Measurements from ENCODE around the gene SLC30A7. TPM values are rescaled to one million over a fixed set of nuclear protein-coding genes. Genes with fewer than 3 reads are reported as not detected.
A peak's percentile ranks its signal among the peaks of the same experiment; 100 is the strongest.
"Not testable (repeated sequence)": the region's sequence is repeated elsewhere in the genome, so short reads cannot be mapped to it uniquely, and the experiment has no call there.

The SLC30A7 gene
- total and polyA plus RNA-seq, 4 donors: 8.6 to 27.0 (median 17.4) TPM

DNA sequence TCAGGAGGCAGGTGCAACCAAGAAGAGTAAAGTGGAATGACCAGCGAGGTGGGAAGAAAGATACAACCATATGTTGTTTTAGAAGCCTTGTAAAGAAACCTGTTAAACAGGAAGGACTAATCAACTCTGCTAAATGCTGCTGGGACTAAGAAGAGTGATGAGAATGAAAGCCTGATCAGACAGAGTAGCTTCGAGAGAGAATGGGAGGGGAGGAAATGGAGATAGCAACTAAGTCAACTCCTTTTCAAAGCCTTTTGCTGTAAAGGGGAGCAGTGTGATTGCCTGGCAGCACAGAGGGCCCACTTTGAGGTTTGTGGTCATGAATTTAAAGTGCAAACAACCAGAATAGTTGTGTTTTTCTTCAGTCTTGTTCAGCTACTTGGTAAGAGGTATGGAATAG, 31.4 kb downstream of the SLC30A7 start:
- H3K36me3 ChIP-seq (ENCODE audit: control insufficient read depth, insufficient read depth, low read length): no peaks in the 10 kb centered on the region
- H3K27me3 ChIP-seq (ENCODE audit: control insufficient read depth, insufficient read depth, low read length): no peaks in the 10 kb centered on the region
- H3K4me3 ChIP-seq (ENCODE audit: low read depth, low read length): no peak overlapping the region
- H3K9me3 ChIP-seq (ENCODE audit: control insufficient read depth, insufficient read depth, low read length): no peaks in the 10 kb centered on the region
- H3K27ac ChIP-seq (ENCODE audit: low read depth, low read length): no peak overlapping the region
- WGBS (ENCODE audit: insufficient coverage): 78% methylated on average over 2 of the region's 2 CpGs
- H3K4me1 ChIP-seq (ENCODE audit: control insufficient read depth, insufficient read depth, low read length): no peaks in the 10 kb centered on the region
- no peak for DNase-seq (ENCODE audit: low read depth in 4 of 6, low spot score in 6 of 6)

DNA sequence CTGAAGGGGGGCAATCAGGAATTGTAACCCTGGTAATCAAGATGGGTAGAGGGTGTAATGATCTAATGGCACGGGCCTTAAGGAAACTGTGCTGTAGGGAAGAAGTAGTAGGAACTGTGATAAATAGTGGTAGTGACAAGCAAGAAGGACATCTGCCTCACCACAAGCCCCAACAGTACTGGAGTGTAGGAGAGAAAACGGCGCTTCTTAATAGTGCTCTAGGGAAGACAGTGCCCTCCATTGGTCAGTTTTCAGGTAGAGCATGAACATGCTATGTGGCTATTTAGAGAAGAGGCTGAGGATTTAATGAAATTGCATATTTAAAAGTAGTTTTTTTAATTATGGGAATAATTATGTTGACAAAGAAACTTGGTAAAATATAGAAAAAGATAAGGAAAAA, 32.2 kb downstream of the SLC30A7 start:
- no peak overlapping the region for H3K27ac ChIP-seq (ENCODE audit: low read depth, low read length)
- no peak for DNase-seq (ENCODE audit: low read depth in 4 of 6, low spot score in 6 of 6)
- no peaks in the 10 kb centered on the region for H3K27me3 ChIP-seq (ENCODE audit: control insufficient read depth, insufficient read depth, low read length)
- H3K4me1 ChIP-seq (ENCODE audit: control insufficient read depth, insufficient read depth, low read length): no peaks in the 10 kb centered on the region
- no peaks in the 10 kb centered on the region for H3K36me3 ChIP-seq (ENCODE audit: control insufficient read depth, insufficient read depth, low read length)
- H3K9me3 ChIP-seq (ENCODE audit: control insufficient read depth, insufficient read depth, low read length): no peaks in the 10 kb centered on the region
- no peak overlapping the region for H3K4me3 ChIP-seq (ENCODE audit: low read depth, low read length)
- 100% methylated on average over 1 of the region's 3 CpGs for WGBS (ENCODE audit: insufficient coverage)

DNA sequence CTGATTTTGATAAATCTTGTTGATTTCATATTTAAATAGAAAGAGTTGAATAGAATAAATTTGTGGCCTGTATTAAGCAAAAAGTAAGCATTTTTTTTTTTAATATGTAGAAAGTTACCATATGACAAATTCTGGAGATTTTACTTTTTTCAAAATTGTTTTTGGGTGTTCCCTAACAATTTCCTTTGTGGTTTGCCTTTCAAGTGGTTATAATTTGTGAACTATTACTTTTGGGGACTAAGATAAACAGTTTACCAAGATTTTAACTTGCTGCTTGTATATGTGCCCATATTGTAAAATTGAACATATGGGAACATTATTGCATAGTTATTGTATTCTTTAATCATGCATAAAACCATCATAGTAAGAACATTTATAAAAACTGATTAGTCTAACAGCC, 34.6 kb downstream of the SLC30A7 start:
- Histone ChIP-seq H3K27ac (ENCODE audit: low read depth, low read length) (no peak overlapping the region), H3K27me3 (ENCODE audit: control insufficient read depth, insufficient read depth, low read length) (no peaks in the 10 kb centered on the region), H3K4me1 (ENCODE audit: control insufficient read depth, insufficient read depth, low read length) (no peaks in the 10 kb centered on the region), H3K9me3 (ENCODE audit: control insufficient read depth, insufficient read depth, low read length) (no peaks in the 10 kb centered on the region), H3K36me3 (ENCODE audit: control insufficient read depth, insufficient read depth, low read length) (no peaks in the 10 kb centered on the region), H3K4me3 (ENCODE audit: low read depth, low read length) (no peak overlapping the region)
- no peak for DNase-seq (ENCODE audit: low read depth in 4 of 6, low spot score in 6 of 6)

DNA sequence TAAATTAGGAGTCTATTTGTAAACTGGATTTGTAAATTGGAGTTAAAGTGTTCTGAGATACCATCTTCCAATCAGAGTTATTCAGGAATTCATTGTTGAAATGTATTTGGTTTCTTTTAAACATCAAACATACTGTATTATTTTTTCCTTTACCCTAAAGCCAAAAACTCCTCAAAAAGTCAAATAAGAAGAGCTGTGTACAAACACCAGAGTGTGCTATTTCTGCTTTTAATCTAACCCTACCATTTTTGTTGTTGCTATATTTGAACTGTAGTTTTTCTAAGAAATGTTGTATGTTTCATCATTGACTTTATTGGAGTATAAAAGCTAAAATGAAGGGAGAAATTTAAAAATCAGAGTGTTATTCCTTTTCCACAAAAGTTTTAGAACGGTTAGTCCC, 35.8 kb downstream of the SLC30A7 start:
- Histone ChIP-seq H3K4me3 (ENCODE audit: low read depth, low read length) (no peak overlapping the region), H3K36me3 (ENCODE audit: control insufficient read depth, insufficient read depth, low read length) (no peaks in the 10 kb centered on the region), H3K4me1 (ENCODE audit: control insufficient read depth, insufficient read depth, low read length) (no peaks in the 10 kb centered on the region), H3K27ac (ENCODE audit: low read depth, low read length) (no peak overlapping the region), H3K9me3 (ENCODE audit: control insufficient read depth, insufficient read depth, low read length) (no peaks in the 10 kb centered on the region), H3K27me3 (ENCODE audit: control insufficient read depth, insufficient read depth, low read length) (no peaks in the 10 kb centered on the region)
- WGBS (ENCODE audit: insufficient coverage): 67% methylated on average over 1 of the region's 1 CpG
- DNase-seq (ENCODE audit: low read depth in 4 of 6, low spot score in 6 of 6): no peak

DNA sequence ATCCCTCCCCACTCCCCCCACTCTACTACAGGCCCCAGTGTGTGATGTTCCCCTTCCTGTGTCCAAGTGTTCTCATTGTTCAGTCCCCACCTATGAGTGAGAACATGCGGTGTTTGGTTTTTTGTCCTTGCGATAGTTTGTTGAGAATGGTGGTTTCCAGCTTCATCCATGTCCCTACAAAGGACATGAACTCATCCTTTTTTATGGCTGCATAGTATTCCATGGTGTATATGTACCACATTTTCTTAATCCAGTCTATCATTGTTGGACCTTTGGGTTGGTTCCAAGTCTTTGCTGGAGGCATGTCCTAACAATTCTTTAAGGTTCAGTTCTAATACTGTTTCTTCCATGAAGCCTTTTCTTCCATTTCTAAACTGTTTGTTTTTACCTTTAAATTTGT, 37.7 kb downstream of the SLC30A7 start:
- H3K36me3 ChIP-seq (ENCODE audit: control insufficient read depth, insufficient read depth, low read length); DNase-seq (ENCODE audit: low read depth in 4 of 6, low spot score in 6 of 6); H3K27ac ChIP-seq (ENCODE audit: low read depth, low read length); H3K4me3 ChIP-seq (ENCODE audit: low read depth, low read length); H3K4me1 ChIP-seq (ENCODE audit: control insufficient read depth, insufficient read depth, low read length); H3K27me3 ChIP-seq (ENCODE audit: control insufficient read depth, insufficient read depth, low read length); H3K9me3 ChIP-seq (ENCODE audit: control insufficient read depth, insufficient read depth, low read length): not testable (repeated sequence)
- no CpG with 5 or more reads among the region's 2 CpGs for WGBS (ENCODE audit: insufficient coverage)

DNA sequence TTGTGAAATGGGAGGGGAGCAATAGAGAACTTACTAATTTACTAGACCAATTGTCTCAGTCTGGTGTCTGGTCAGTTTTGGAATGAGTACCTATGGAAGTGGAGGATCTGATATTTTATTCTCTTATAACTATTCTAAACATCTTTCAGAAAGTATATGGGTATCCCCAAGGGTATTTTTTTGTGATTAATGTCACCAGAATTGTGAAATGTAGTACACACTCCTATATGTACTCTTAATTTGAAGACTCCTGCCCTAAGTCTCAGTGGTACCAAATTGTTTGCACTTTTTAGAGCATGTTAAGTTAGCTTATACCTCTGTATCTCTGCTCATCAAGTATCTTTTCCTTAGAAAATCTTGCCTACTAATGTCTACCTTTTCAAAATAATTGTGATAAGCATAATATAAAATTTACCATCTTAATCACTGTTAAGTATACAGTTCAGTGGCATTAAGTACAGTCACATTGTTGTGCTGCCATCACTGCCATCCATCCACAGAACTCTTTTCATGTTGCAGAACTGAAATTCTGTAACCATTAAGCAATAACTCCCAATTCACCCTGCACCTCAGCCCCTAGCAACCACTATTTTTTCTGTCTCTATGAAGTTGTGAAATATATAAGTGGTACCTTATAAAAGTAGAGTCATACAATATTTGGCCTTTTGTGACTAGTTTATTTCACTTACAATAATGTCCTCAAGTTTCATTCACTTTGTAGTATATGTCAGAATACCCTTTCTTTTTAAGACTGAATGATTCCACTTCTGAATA, 40.5 kb downstream of the SLC30A7 start:
- no peak overlapping the region for H3K27ac ChIP-seq (ENCODE audit: low read depth, low read length)
- H3K4me3 ChIP-seq (ENCODE audit: low read depth, low read length): no peak overlapping the region
- H3K36me3 ChIP-seq (ENCODE audit: control insufficient read depth, insufficient read depth, low read length): no peaks in the 10 kb centered on the region
- H3K9me3 ChIP-seq (ENCODE audit: control insufficient read depth, insufficient read depth, low read length): peaks cover 3% of the 10 kb centered on the region
- no peak for DNase-seq (ENCODE audit: low read depth in 4 of 6, low spot score in 6 of 6)
- no peaks in the 10 kb centered on the region for H3K27me3 ChIP-seq (ENCODE audit: control insufficient read depth, insufficient read depth, low read length)
- no peaks in the 10 kb centered on the region for H3K4me1 ChIP-seq (ENCODE audit: control insufficient read depth, insufficient read depth, low read length)

DNA sequence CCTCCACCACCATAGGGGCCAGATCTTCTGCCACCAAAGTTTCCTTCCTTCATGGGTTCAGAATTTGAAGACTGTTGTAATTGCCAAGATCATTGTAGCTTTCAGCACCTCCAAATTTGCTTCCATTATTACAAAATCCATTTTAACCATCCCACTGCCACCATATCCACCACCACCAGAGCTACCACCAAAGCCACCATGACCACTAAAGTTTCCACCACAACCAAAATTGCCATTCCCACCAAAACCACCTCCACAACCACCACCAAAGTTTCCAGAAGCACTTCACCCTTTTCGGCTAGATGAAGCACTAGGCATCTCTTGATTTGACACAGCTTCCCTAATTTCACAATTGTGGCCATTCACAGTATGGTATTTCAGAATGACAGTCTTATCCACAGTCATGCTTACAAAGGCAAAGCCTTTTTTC, 45.2 kb downstream of the SLC30A7 start:
- H3K4me1 ChIP-seq (ENCODE audit: control insufficient read depth, insufficient read depth, low read length): no peaks in the 10 kb centered on the region
- H3K27ac ChIP-seq (ENCODE audit: low read depth, low read length): no peak overlapping the region
- no peaks in the 10 kb centered on the region for H3K27me3 ChIP-seq (ENCODE audit: control insufficient read depth, insufficient read depth, low read length)
- no peak for DNase-seq (ENCODE audit: low read depth in 4 of 6, low spot score in 6 of 6)
- peaks cover 3% of the 10 kb centered on the region for H3K9me3 ChIP-seq (ENCODE audit: control insufficient read depth, insufficient read depth, low read length)
- WGBS (ENCODE audit: insufficient coverage): 100% methylated on average over 1 of the region's 1 CpG
- H3K36me3 ChIP-seq (ENCODE audit: control insufficient read depth, insufficient read depth, low read length): no peaks in the 10 kb centered on the region
- H3K4me3 ChIP-seq (ENCODE audit: low read depth, low read length): no peak overlapping the region

DNA sequence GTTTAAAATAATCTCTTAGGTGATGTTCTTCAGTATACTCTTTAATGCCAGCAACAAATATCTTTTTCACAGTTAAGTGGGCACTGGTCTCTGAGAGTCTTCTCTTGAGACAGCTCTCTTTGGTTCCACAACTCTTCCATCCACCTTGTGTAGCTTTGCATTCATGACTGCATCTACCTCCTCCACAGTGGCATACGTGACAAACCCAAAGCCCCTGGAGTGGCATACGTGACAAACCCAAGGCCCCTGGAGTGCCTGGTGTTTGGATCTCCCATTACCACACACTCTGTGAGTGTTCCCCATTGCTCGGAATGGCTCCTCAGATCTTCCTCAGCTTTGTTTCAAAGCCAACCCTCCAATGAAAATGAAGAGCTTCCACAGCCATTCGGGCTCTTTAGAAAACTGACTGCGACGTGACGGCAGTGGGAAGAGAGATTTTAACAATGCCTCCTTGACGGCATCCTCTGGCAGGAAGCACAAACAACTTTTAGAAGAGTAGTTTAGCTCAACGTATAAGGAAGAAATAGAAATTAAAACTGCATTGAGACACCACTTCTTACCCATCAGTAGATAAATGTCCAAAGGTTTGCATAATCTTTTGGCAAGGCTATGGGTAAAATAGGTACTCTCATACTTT, 45.8 kb downstream of the SLC30A7 start:
- Histone ChIP-seq H3K27me3 (ENCODE audit: control insufficient read depth, insufficient read depth, low read length) (no peaks in the 10 kb centered on the region), H3K4me1 (ENCODE audit: control insufficient read depth, insufficient read depth, low read length) (no peaks in the 10 kb centered on the region), H3K27ac (ENCODE audit: low read depth, low read length) (no peak overlapping the region), H3K9me3 (ENCODE audit: control insufficient read depth, insufficient read depth, low read length) (peaks cover 3% of the 10 kb centered on the region), H3K4me3 (ENCODE audit: low read depth, low read length) (no peak overlapping the region), H3K36me3 (ENCODE audit: control insufficient read depth, insufficient read depth, low read length) (no peaks in the 10 kb centered on the region)
- no peak for DNase-seq (ENCODE audit: low read depth in 4 of 6, low spot score in 6 of 6)
- WGBS (ENCODE audit: insufficient coverage): 85% methylated on average over 4 of the region's 9 CpGs

DNA sequence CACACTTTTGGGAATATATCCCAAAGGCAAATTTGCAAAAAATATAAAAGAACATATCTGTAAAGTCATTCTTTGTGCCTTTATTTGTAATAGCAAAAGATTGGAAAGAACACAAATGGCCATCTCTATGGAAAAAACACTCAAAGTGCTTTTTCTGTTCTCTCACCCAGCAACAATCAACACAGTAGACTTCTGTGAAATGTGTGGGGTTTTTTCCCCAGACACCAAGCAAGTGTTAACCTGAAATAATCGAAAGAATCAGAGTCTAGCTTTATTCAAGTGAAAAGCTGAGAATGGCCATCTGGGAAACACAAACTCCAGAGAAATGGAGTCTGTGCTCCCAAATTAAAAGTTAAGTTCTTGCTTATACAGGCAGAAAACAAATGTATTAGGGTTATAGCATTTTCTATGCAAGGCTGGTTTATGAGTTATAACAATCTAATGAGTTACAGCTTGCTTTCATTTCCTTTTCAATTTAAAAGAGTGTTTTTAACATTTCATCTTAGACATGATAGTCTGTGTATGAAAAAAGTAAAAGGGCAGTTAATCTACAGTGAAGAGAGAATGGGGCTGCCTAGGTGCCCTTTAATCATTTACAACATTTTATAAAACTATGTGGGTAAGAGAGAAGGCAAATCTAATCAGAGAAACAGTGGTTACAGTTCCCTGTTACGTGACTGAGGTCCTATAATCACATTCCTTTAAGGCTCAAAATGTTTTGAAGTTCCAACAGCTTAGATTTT, 46.6 kb downstream of the SLC30A7 start:
- H3K4me1 ChIP-seq (ENCODE audit: control insufficient read depth, insufficient read depth, low read length): no peaks in the 10 kb centered on the region
- no peaks in the 10 kb centered on the region for H3K36me3 ChIP-seq (ENCODE audit: control insufficient read depth, insufficient read depth, low read length)
- WGBS (ENCODE audit: insufficient coverage): 25% methylated on average over 1 of the region's 2 CpGs
- peak overlapping the region; percentile 33 for H3K27ac ChIP-seq (ENCODE audit: low read depth, low read length)
- peak in 1 of 6 donors; percentile 25 for DNase-seq (ENCODE audit: low read depth in 4 of 6, low spot score in 6 of 6)
- H3K4me3 ChIP-seq (ENCODE audit: low read depth, low read length): no peak overlapping the region
- no peaks in the 10 kb centered on the region for H3K27me3 ChIP-seq (ENCODE audit: control insufficient read depth, insufficient read depth, low read length)
- peaks cover under 1% of the 10 kb centered on the region for H3K9me3 ChIP-seq (ENCODE audit: control insufficient read depth, insufficient read depth, low read length)
